ENCODE data around the gene PSMF1. TPM values are rescaled to one million over a fixed set of nuclear protein-coding genes. Genes with fewer than 3 reads are reported as not detected.

Gene PSMF1
- total and polyA plus RNA-seq, 2 of the 13 experiments (the other 11 are each of a cell fraction or from before 2014, with no cell fraction given): 82.5 to 86.0 TPM

DNA sequence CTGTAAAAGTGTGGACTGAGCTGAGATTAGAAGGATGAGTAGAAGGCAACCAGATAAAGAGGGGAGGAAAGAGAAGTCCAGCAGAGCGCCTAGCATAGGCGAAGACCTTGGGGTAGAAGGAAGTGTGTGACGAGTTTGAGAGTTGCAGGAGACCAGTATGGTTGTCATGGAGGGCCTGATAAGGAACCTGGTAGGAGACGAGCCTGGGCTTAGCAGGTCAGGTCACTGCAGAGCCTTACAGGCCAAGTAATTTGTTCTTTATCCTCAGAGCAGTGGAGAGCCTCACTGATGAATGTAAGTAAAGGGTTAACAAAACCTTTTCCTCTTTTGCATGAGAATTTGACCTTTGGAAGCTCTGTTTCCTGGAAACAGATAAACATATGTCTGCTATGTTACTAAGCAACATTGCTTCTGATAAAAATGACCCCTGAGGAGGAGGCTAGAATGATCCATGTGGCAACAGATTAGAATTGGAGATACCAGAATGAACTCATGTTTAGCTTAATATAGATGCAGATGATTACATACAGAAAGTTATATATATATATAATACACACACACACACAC is 69.3 kb downstream of the PSMF1 start (continued):
- TF ChIP-seq ZNF775 (CRISPR knock-in tag; IDR thresholded peaks at IDR 0.05; ENCODE audit: borderline replicate concordance) (no peak), RFXANK (CRISPR knock-in tag; IDR thresholded peaks at IDR 0.05) (no peak), HOMEZ (CRISPR knock-in tag; IDR thresholded peaks at IDR 0.05; ENCODE audit: low read depth) (no peak), MYC (CRISPR knock-in tag; IDR thresholded peaks at IDR 0.05; ENCODE audit: borderline replicate concordance) (no peak), RBM39 (IDR thresholded peaks at IDR 0.05; ENCODE audit: low read depth, low read length, poor library complexity, severe bottlenecking) (no peak), KAT7 (CRISPR knock-in tag; IDR thresholded peaks at IDR 0.05; ENCODE audit: borderline replicate concordance) (no peak), KDM5A (IDR thresholded peaks at IDR 0.05; ENCODE audit: borderline replicate concordance, low read length) (no peak), SKIL (CRISPR knock-in tag; IDR thresholded peaks at IDR 0.05; ENCODE audit: borderline replicate concordance) (no peak), ZNF562 (CRISPR knock-in tag; IDR thresholded peaks at IDR 0.05; ENCODE audit: borderline replicate concordance) (no peak), ZNF7 (CRISPR knock-in tag; IDR thresholded peaks at IDR 0.05) (no peak), NFE2L1 (CRISPR knock-in tag; IDR thresholded peaks at IDR 0.05; ENCODE audit: borderline replicate concordance) (no peak), CBX5 (CRISPR knock-in tag; IDR thresholded peaks at IDR 0.05; ENCODE audit: borderline replicate concordance) (0 out of 2 replicates have a peak, but pooled peaks have one; percentile 59), SMARCE1 (IDR thresholded peaks at IDR 0.05; ENCODE audit: borderline replicate concordance) (no peak), ZNF547 (CRISPR knock-in tag; IDR thresholded peaks at IDR 0.05) (no peak), ZFX (CRISPR knock-in tag; IDR thresholded peaks at IDR 0.05; ENCODE audit: low read depth) (no peak), SALL1 (CRISPR knock-in tag; IDR thresholded peaks at IDR 0.05) (peak; percentile 50; the same call in 1 of the 2 replicates), GATA4 (IDR thresholded peaks at IDR 0.05; ENCODE audit: borderline replicate concordance, low read depth) (no peak; the same call in 1 of the 2 replicates), NFIB (CRISPR knock-in tag; IDR thresholded peaks at IDR 0.05; ENCODE audit: borderline replicate concordance) (no peak), MIER2 (CRISPR knock-in tag; IDR thresholded peaks at IDR 0.05) (peak; percentile 56; the same call in 1 of the 2 replicates)
- TF ChIP-seq, protein P1, sequence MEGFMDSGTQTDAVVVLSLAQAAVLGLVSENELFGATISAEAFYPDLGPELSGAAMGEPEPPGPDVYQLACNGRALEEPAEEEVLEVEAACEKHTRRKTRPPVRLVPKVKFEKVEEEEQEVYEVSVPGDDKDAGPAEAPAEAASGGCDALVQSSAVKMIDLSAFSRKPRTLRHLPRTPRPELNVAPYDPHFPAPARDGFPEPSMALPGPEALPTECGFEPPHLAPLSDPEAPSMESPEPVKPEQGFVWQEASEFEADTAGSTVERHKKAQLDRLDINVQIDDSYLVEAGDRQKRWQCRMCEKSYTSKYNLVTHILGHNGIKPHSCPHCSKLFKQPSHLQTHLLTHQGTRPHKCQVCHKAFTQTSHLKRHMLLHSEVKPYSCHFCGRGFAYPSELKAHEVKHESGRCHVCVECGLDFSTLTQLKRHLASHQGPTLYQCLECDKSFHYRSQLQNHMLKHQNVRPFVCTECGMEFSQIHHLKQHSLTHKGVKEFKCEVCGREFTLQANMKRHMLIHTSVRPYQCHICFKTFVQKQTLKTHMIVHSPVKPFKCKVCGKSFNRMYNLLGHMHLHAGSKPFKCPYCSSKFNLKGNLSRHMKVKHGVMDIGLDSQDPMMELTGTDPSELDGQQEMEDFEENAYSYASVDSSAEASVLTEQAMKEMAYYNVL (CRISPR knock-in tag; IDR thresholded peaks at IDR 0.05; ENCODE audit: borderline replicate concordance): peak; percentile 62; the same call in 1 of the 2 replicates
- TF ChIP-seq, protein P2, sequence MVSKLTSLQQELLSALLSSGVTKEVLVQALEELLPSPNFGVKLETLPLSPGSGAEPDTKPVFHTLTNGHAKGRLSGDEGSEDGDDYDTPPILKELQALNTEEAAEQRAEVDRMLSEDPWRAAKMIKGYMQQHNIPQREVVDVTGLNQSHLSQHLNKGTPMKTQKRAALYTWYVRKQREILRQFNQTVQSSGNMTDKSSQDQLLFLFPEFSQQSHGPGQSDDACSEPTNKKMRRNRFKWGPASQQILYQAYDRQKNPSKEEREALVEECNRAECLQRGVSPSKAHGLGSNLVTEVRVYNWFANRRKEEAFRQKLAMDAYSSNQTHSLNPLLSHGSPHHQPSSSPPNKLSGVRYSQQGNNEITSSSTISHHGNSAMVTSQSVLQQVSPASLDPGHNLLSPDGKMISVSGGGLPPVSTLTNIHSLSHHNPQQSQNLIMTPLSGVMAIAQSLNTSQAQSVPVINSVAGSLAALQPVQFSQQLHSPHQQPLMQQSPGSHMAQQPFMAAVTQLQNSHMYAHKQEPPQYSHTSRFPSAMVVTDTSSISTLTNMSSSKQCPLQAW (CRISPR knock-in tag; IDR thresholded peaks at IDR 0.05): no peak
- TF ChIP-seq, protein P3, sequence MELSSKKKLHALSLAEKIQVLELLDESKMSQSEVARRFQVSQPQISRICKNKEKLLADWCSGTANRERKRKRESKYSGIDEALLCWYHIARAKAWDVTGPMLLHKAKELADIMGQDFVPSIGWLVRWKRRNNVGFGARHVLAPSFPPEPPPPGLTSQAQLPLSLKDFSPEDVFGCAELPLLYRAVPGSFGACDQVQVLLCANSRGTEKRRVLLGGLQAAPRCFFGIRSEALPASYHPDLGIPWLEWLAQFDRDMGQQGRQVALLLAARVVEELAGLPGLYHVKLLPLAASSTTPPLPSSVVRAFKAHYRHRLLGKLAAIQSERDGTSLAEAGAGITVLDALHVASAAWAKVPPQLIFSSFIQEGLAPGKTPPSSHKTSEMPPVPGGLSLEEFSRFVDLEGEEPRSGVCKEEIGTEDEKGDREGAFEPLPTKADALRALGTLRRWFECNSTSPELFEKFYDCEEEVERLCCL (CRISPR knock-in tag; IDR thresholded peaks at IDR 0.05; ENCODE audit: borderline replicate concordance): no peak
